GM19395 (cell line): ENCODE data around the gene DNAJB9.
A peak's percentile ranks its signal among the peaks of the same experiment; 100 is the strongest.
"Not testable (repeated sequence)": the region's sequence is repeated elsewhere in the genome, so short reads cannot be mapped to it uniquely, and the experiment has no call there.

ENCODE experiments used
- ATAC-seq: cut with Tn5 transposase; IDR thresholded peaks from one replicate; pipeline ENCODE4 v1.9.1; 2021; ENCODE audit warnings: mild to moderate bottlenecking, moderate library complexity; ENCODE audit not compliant: unreplicated experiment

The DNAJB9 gene

GRCh38 chr7:108569381-108570145 is at the start of gene DNAJB9, which contains the start of gene THAP5:
DNAJB9 (plus strand) TSS chr7:108569874; CDS start chr7:108571727, 1,853 bp downstream.
THAP5 (minus strand) TSS chr7:108569706; CDS start chr7:108569569, 137 bp downstream.
- ATAC-seq: peak; percentile 94

GRCh38 chr7:108522780-108523179 is 46.9 kb upstream of the DNAJB9 start:
- no peak for ATAC-seq

- ATAC-seq: peak; percentile 59
Observed at GRCh38 chr7:108525327-108525984, 44.2 kb upstream of the DNAJB9 start.

- peak; percentile 95 for ATAC-seq
Observed at GRCh38 chr7:108525985-108526767, 43.5 kb upstream of the DNAJB9 start, which contains the start of gene PNPLA8. PNPLA8 (minus strand) TSS chr7:108526135; CDS start chr7:108515491, 10,644 bp downstream.

GRCh38 chr7:108526768-108527017 is 43.0 kb upstream of the DNAJB9 start:
- no peak for ATAC-seq

- no peak for ATAC-seq
Observed at GRCh38 chr7:108528183-108528712, 41.4 kb upstream of the DNAJB9 start.

- no peak for ATAC-seq
Observed at GRCh38 chr7:108529341-108529740, 40.3 kb upstream of the DNAJB9 start.

GRCh38 chr7:108533712-108534111 is 36.0 kb upstream of the DNAJB9 start:
- no peak for ATAC-seq

- ATAC-seq: no peak
Observed at GRCh38 chr7:108535257-108535656, 34.4 kb upstream of the DNAJB9 start.

GRCh38 chr7:108535744-108536143 is 33.9 kb upstream of the DNAJB9 start:
- no peak for ATAC-seq

GRCh38 chr7:108537229-108537628 is 32.4 kb upstream of the DNAJB9 start:
- ATAC-seq: no peak

GRCh38 chr7:108538236-108538635 is 31.4 kb upstream of the DNAJB9 start:
- ATAC-seq: not testable (repeated sequence)

GRCh38 chr7:108538685-108539084 is 31.0 kb upstream of the DNAJB9 start:
- not testable (repeated sequence) for ATAC-seq

- no peak for ATAC-seq
Observed at GRCh38 chr7:108541478-108541877, 28.2 kb upstream of the DNAJB9 start.

- ATAC-seq: not testable (repeated sequence)
Observed at GRCh38 chr7:108548141-108548896, 21.4 kb upstream of the DNAJB9 start.

- ATAC-seq: not testable (repeated sequence)
Observed at GRCh38 chr7:108556665-108557064, 13.0 kb upstream of the DNAJB9 start.

- ATAC-seq: no peak
Observed at GRCh38 chr7:108557191-108557590, 12.5 kb upstream of the DNAJB9 start.

- no peak for ATAC-seq
Observed at GRCh38 chr7:108557617-108558016, 12.1 kb upstream of the DNAJB9 start.

GRCh38 chr7:108559253-108559652 is 10.4 kb upstream of the DNAJB9 start:
- no peak for ATAC-seq

- ATAC-seq: no peak
Observed at GRCh38 chr7:108561047-108561619, 8.5 kb upstream of the DNAJB9 start.
